OCI-LY1 (cell line): ENCODE measurements around the gene HYAL3.
"Not testable (repeated sequence)": the region's sequence is repeated elsewhere in the genome, so short reads cannot be mapped to it uniquely, and the experiment has no call there.

ENCODE experiments used
- H2AFZ ChIP-seq: fragments of 200-600 bp; sonication (generic), shearing (Covaris generic); 2 replicates; pipeline ENCODE4 v1.6.0; 2014; ENCODE audit warnings: antibody characterized with exemption, mild to moderate bottlenecking, low read length
- H3F3A ChIP-seq: fragments of 200-600 bp; sonication (generic), shearing (Covaris generic); 2 replicates; pipeline ENCODE4 v1.6.0; 2014; ENCODE audit warnings: mild to moderate bottlenecking, antibody characterized with exemption, low read length, moderate library complexity; ENCODE audit not compliant: insufficient read depth
- H3K27ac ChIP-seq: fragments of 200-600 bp; sonication (generic); 2 replicates; pipeline ENCODE4 v1.5.1; 2014; ENCODE audit warnings: low read length, mixed run types, mild to moderate bottlenecking, low read depth; ENCODE audit not compliant: poor library complexity, severe bottlenecking
- H3K27me3 ChIP-seq: fragments of 200-600 bp; sonication (generic); 2 replicates; pipeline ENCODE4 v1.6.0; 2014; ENCODE audit warnings: antibody characterized with exemption, mild to moderate bottlenecking, low read length, moderate library complexity; ENCODE audit not compliant: insufficient read depth
- H3K36me3 ChIP-seq: fragments of 200-600 bp; sonication (generic); 2 replicates; pipeline ENCODE4 v1.6.1; 2014; ENCODE audit warnings: mild to moderate bottlenecking, antibody characterized with exemption, low read length, moderate library complexity, mixed read lengths; ENCODE audit not compliant: insufficient read depth
- H3K4me1 ChIP-seq: fragments of 200-600 bp; sonication (generic); 2 replicates; pipeline ENCODE4 v1.5.1; 2014; ENCODE audit warnings: mild to moderate bottlenecking, low read length, moderate library complexity; ENCODE audit not compliant: insufficient read depth, severe bottlenecking
- H3K4me2 ChIP-seq: fragments of 200-600 bp; sonication (generic), shearing (Covaris generic); 2 replicates; pipeline ENCODE4 v1.6.1; 2014; ENCODE audit warnings: low read length
- H3K4me3 ChIP-seq: fragments of 200-600 bp; sonication (generic); 2 replicates; pipeline ENCODE4 v1.5.1; 2014; ENCODE audit warnings: low read length, low read depth, mild to moderate bottlenecking, mixed read lengths; ENCODE audit not compliant: poor library complexity, severe bottlenecking
- H3K79me2 ChIP-seq: fragments of 200-600 bp; shearing (Covaris generic); 2 replicates; pipeline ENCODE4 v1.6.1; 2016; ENCODE audit warnings: mixed run types, low read length, mixed read lengths; ENCODE audit not compliant: insufficient read depth
- H3K9ac ChIP-seq: fragments of 200-600 bp; sonication (generic), shearing (Covaris generic); 2 replicates; pipeline ENCODE4 v1.6.1; 2014; ENCODE audit warnings: mild to moderate bottlenecking, low read length, mixed read lengths
- H3K9me2 ChIP-seq: fragments of 200-600 bp; sonication (generic), shearing (Covaris generic); 2 replicates; pipeline ENCODE4 v1.6.1; 2014; ENCODE audit warnings: low read depth, mild to moderate bottlenecking, low read length, mixed read lengths
- H3K9me3 ChIP-seq: fragments of 200-600 bp; shearing (Covaris generic); 2 replicates; pipeline ENCODE4 v1.6.1; 2014; ENCODE audit warnings: low read length, mixed read lengths
- H4K20me1 ChIP-seq: fragments of 200-600 bp; sonication (generic), shearing (Covaris generic); 2 replicates; pipeline ENCODE4 v1.6.0; 2016; ENCODE audit warnings: mild to moderate bottlenecking, low read length; ENCODE audit not compliant: insufficient read depth
- CTCF ChIP-seq: fragments of 200-600 bp; sonication (generic), shearing (Covaris generic); IDR thresholded peaks from 2 replicates; pipeline ENCODE4 v1.5.1; 2017; ENCODE audit warnings: mild to moderate bottlenecking, antibody characterized with exemption, low read length, moderate library complexity, mixed read lengths
- EZH2 ChIP-seq: fragments of 200-600 bp; sonication (generic), shearing (Covaris generic); IDR thresholded peaks from 2 replicates; pipeline ENCODE4 v1.8.0; 2017; ENCODE audit warnings: borderline replicate concordance, mixed run types, mild to moderate bottlenecking, antibody characterized with exemption, low read length, moderate library complexity, mixed read lengths

Gene HYAL3

GRCh38 chr3:50246517-50246954 lies 52.7 kb downstream of the HYAL3 start:
- Histone ChIP-seq H3K4me1 (peaks cover 45% of the 10 kb centered on the region), H3K27me3 (no peaks in the 10 kb centered on the region), H3K9me3 (no peaks in the 10 kb centered on the region), H3K9ac (peak overlapping the region; percentile 56; the same call in 1 of the 2 replicates), H3K4me3 (peak overlapping the region; percentile 49), H3K36me3 (peaks cover 15% of the 10 kb centered on the region; the same call in 1 of the 2 replicates), H3K27ac (peak overlapping the region; percentile 76), H4K20me1 (no peaks in the 10 kb centered on the region), H3K9me2 (no peaks in the 10 kb centered on the region), H3K79me2 (peaks cover 7% of the 10 kb centered on the region; the same call in 1 of the 2 replicates), H3F3A (no peaks in the 10 kb centered on the region), H2AFZ (no peak overlapping the region), H3K4me2 (peak overlapping the region; percentile 64)
- TF ChIP-seq EZH2 (no peak), CTCF (peak; percentile 4; the same call in 1 of the 2 replicates)

GRCh38 chr3:50245831-50246516 lies 53.2 kb downstream of the HYAL3 start:
- no peaks in the 10 kb centered on the region for H3K9me3 ChIP-seq
- H3K9me2 ChIP-seq: no peaks in the 10 kb centered on the region
- H3K4me3 ChIP-seq: peak overlapping the region; percentile 49
- H3K27ac ChIP-seq: peak overlapping the region; percentile 76
- H4K20me1 ChIP-seq: no peaks in the 10 kb centered on the region
- H3F3A ChIP-seq: no peaks in the 10 kb centered on the region
- H3K9ac ChIP-seq: peak overlapping the region; percentile 56; the same call in 1 of the 2 replicates
- H2AFZ ChIP-seq: no peak overlapping the region
- H3K36me3 ChIP-seq: peaks cover 10% of the 10 kb centered on the region; the same call in 1 of the 2 replicates
- peaks cover 7% of the 10 kb centered on the region; the same call in 1 of the 2 replicates for H3K79me2 ChIP-seq
- peaks cover 50% of the 10 kb centered on the region for H3K4me1 ChIP-seq
- peak overlapping the region; percentile 64 for H3K4me2 ChIP-seq
- no peaks in the 10 kb centered on the region for H3K27me3 ChIP-seq
- TF ChIP-seq CTCF (peak; percentile 98), EZH2 (no peak)

GRCh38 chr3:50245251-50245745 lies 53.9 kb downstream of the HYAL3 start:
- Histone ChIP-seq H3K4me2 (peak overlapping the region; percentile 64), H3K9ac (peak overlapping the region; percentile 56; the same call in 1 of the 2 replicates), H3K36me3 (peaks cover 10% of the 10 kb centered on the region; the same call in 1 of the 2 replicates), H3K9me3 (no peaks in the 10 kb centered on the region), H4K20me1 (no peaks in the 10 kb centered on the region), H3K4me1 (peaks cover 54% of the 10 kb centered on the region), H3K79me2 (peaks cover 7% of the 10 kb centered on the region; the same call in 1 of the 2 replicates), H3K9me2 (no peaks in the 10 kb centered on the region), H2AFZ (no peak overlapping the region), H3K27ac (peak overlapping the region; percentile 76), H3F3A (no peaks in the 10 kb centered on the region), H3K27me3 (no peaks in the 10 kb centered on the region), H3K4me3 (peak overlapping the region; percentile 49)
- TF ChIP-seq CTCF: no peak
- TF ChIP-seq EZH2: no peak

- not testable (repeated sequence) for H3K4me3 ChIP-seq, H3K9me2 ChIP-seq, H3F3A ChIP-seq, H2AFZ ChIP-seq, H4K20me1 ChIP-seq, H3K9me3 ChIP-seq, H3K9ac ChIP-seq, H3K4me2 ChIP-seq, H3K27me3 ChIP-seq
- peaks cover 59% of the 10 kb centered on the region for H3K4me1 ChIP-seq
- peak overlapping the region; percentile 44 for H3K27ac ChIP-seq
- H3K36me3 ChIP-seq: peaks cover 11% of the 10 kb centered on the region; the same call in 1 of the 2 replicates
- H3K79me2 ChIP-seq: peaks cover 12% of the 10 kb centered on the region
Observed at GRCh38 chr3:50244813-50245212, 54.4 kb downstream of the HYAL3 start.
